Daoy (cell line): Measurements from ENCODE around the gene CTU1. TPM values are rescaled to one million over a fixed set of nuclear protein-coding genes. Genes with fewer than 3 reads are reported as not detected.

ENCODE experiments used
- DNase-seq: peaks from one replicate; pipeline ENCODE4 v3.0.0-alpha.2; 2015; ENCODE audit warnings: low read depth
- total RNA-seq: library from RNA; depleted of rRNA; stranded (reverse); fragments of >200 nt; shearing (Covaris generic); gene quantifications from 2 replicates; pipeline ENCODE4 v1.2.3, GENCODE V29; 2014

Gene CTU1
- total RNA-seq, 1 experiment from 2014 or later = 19.5 TPM

- DNase-seq = peak; percentile 62
Observed at GRCh38 chr19:51131780-51132680, 23.8 kb upstream of the CTU1 start.

GRCh38 chr19:51129716-51130115, 21.5 kb upstream of the CTU1 start:
- DNase-seq = no peak

GRCh38 chr19:51128227-51128626, 20.0 kb upstream of the CTU1 start:
- DNase-seq = no peak

- DNase-seq = peak; percentile 84
Observed at GRCh38 chr19:51127755-51128154, 19.5 kb upstream of the CTU1 start.

GRCh38 chr19:51127032-51127431, 18.8 kb upstream of the CTU1 start:
- no peak for DNase-seq

- DNase-seq = no peak
Observed at GRCh38 chr19:51125421-51126075, 17.3 kb upstream of the CTU1 start.

GRCh38 chr19:51124729-51125128, 16.5 kb upstream of the CTU1 start, which contains the start of gene SIGLEC9:
SIGLEC9 (plus strand) TSS chr19:51124906; CDS start chr19:51124975, 69 bp downstream.
- no peak for DNase-seq

- no peak for DNase-seq
Observed at GRCh38 chr19:51124216-51124615, 16.0 kb upstream of the CTU1 start.

GRCh38 chr19:51123802-51124201, 15.6 kb upstream of the CTU1 start:
- no peak for DNase-seq

- no peak for DNase-seq
Observed at GRCh38 chr19:51123381-51123800, 15.2 kb upstream of the CTU1 start.

- DNase-seq = peak; percentile 67
Observed at GRCh38 chr19:51122112-51122981, 14.1 kb upstream of the CTU1 start.

- no peak for DNase-seq
Observed at GRCh38 chr19:51121257-51121656, 13.0 kb upstream of the CTU1 start.

- DNase-seq = no peak
Observed at GRCh38 chr19:51120160-51120559, 12.0 kb upstream of the CTU1 start.

- no peak for DNase-seq
Observed at GRCh38 chr19:51119611-51120010, 11.4 kb upstream of the CTU1 start.

GRCh38 chr19:51119101-51119500, 10.9 kb upstream of the CTU1 start:
- peak; percentile 55 for DNase-seq

- DNase-seq = no peak
Observed at GRCh38 chr19:51116736-51117286, 8.6 kb upstream of the CTU1 start.

- DNase-seq = no peak
Observed at GRCh38 chr19:51114087-51114729, 6.0 kb upstream of the CTU1 start.

- peak; percentile 46 for DNase-seq
Observed at GRCh38 chr19:51111606-51112005, 3.4 kb upstream of the CTU1 start.

GRCh38 chr19:51110666-51110971, 2.4 kb upstream of the CTU1 start:
- DNase-seq = no peak

GRCh38 chr19:51108805-51109146, 567 bp upstream of the CTU1 start:
- no peak for DNase-seq

- peak; percentile 68 for DNase-seq
Observed at GRCh38 chr19:51107406-51108065, 673 bp downstream of the CTU1 start.
